Neural crest cell (in vitro differentiated cells): ENCODE measurements around the gene HOXB1. TPM values are rescaled to one million over a fixed set of nuclear protein-coding genes. Genes with fewer than 3 reads are reported as not detected.

Experiments
- DNase-seq: peaks from one replicate; pipeline ENCODE4 v3.0.0; 2021; ENCODE audit warnings: low read depth, mixed read lengths, low spot score
- H3K27ac Mint-ChIP-seq: one replicate; pipeline ENCODE4 v1.8.0; 2021; ENCODE audit warnings: mild to moderate bottlenecking, mixed read lengths; ENCODE audit not compliant: unreplicated experiment
- H3K27me3 Mint-ChIP-seq: 2 replicates; pipeline ENCODE4 v1.8.0; 2021; ENCODE audit warnings: low read depth, mild to moderate bottlenecking, mixed read lengths
- H3K36me3 Mint-ChIP-seq: 2 replicates; pipeline ENCODE4 v1.8.0; 2021; ENCODE audit warnings: low read depth, mild to moderate bottlenecking, mixed read lengths
- H3K4me1 Mint-ChIP-seq: 2 replicates; pipeline ENCODE4 v1.8.0; 2021; ENCODE audit warnings: mixed read lengths
- H3K4me3 Mint-ChIP-seq: one replicate; pipeline ENCODE4 v1.8.0; 2021; ENCODE audit warnings: mild to moderate bottlenecking, mixed read lengths
- H3K9me3 Mint-ChIP-seq: 2 replicates; pipeline ENCODE4 v1.8.0; 2021; ENCODE audit warnings: mixed read lengths
- CTCF ChIP-seq: fragments of 200-600 bp; sonication (generic); conservative IDR thresholded peaks from 2 replicates; pipeline ENCODE4 v1.5.0; 2021; ENCODE audit warnings: antibody characterized with exemption, mild to moderate bottlenecking
- total RNA-seq: library from RNA; stranded (reverse); gene quantifications from 2 replicates; pipeline ENCODE4 v1.2.1, GENCODE V29; 2021

HOXB1 gene
- total RNA-seq, 1 donor from 2014 or later: 3.6 TPM

- Mint-ChIP-seq H3K27me3 (peaks cover 99% of the 10 kb centered on the region), H3K36me3 (peaks cover 4% of the 10 kb centered on the region), H3K9me3 (no peaks in the 10 kb centered on the region), H3K4me1 (peaks cover 73% of the 10 kb centered on the region), H3K27ac (no peak overlapping the region), H3K4me3 (peak overlapping the region; percentile 84)
- TF ChIP-seq CTCF: no peak
- no peak for DNase-seq
Measured at GRCh38 chr17:48551214-48551555, 20.4 kb upstream of the HOXB1 start.

GRCh38 chr17:48550502-48551213, 19.8 kb upstream of the HOXB1 start:
- Mint-ChIP-seq H3K4me3 (peak overlapping the region; percentile 84), H3K36me3 (peaks cover 4% of the 10 kb centered on the region), H3K27ac (peak overlapping the region; percentile 57), H3K9me3 (no peaks in the 10 kb centered on the region), H3K27me3 (peaks cover 99% of the 10 kb centered on the region), H3K4me1 (peaks cover 78% of the 10 kb centered on the region)
- DNase-seq: no peak
- TF ChIP-seq CTCF: peak; percentile 49

GRCh38 chr17:48549914-48550501, 19.2 kb upstream of the HOXB1 start:
- peaks cover 6% of the 10 kb centered on the region for H3K36me3 Mint-ChIP-seq
- H3K27ac Mint-ChIP-seq: peak overlapping the region; percentile 57
- H3K9me3 Mint-ChIP-seq: no peaks in the 10 kb centered on the region
- no peak for TF ChIP-seq CTCF
- DNase-seq: no peak
- H3K4me1 Mint-ChIP-seq: peaks cover 79% of the 10 kb centered on the region
- H3K4me3 Mint-ChIP-seq: peak overlapping the region; percentile 84
- H3K27me3 Mint-ChIP-seq: peaks cover 100% of the 10 kb centered on the region

GRCh38 chr17:48549281-48549630, 18.4 kb upstream of the HOXB1 start:
- H3K9me3 Mint-ChIP-seq: no peaks in the 10 kb centered on the region
- no peak for DNase-seq
- TF ChIP-seq CTCF: no peak
- peaks cover 8% of the 10 kb centered on the region for H3K36me3 Mint-ChIP-seq
- H3K4me1 Mint-ChIP-seq: peaks cover 79% of the 10 kb centered on the region
- H3K27ac Mint-ChIP-seq: peak overlapping the region; percentile 85
- H3K27me3 Mint-ChIP-seq: peaks cover 100% of the 10 kb centered on the region
- peak overlapping the region; percentile 84 for H3K4me3 Mint-ChIP-seq

- Mint-ChIP-seq H3K27ac (peak overlapping the region; percentile 89), H3K27me3 (peaks cover 99% of the 10 kb centered on the region), H3K36me3 (peaks cover 8% of the 10 kb centered on the region), H3K9me3 (no peaks in the 10 kb centered on the region), H3K4me1 (peaks cover 76% of the 10 kb centered on the region), H3K4me3 (peak overlapping the region; percentile 93)
- DNase-seq: no peak
- peak; percentile 22 for TF ChIP-seq CTCF
Measured at GRCh38 chr17:48548523-48549280, 17.9 kb upstream of the HOXB1 start.
